ENCODE measurements around the gene SH2B3. TPM values are rescaled to one million over a fixed set of nuclear protein-coding genes. Genes with fewer than 3 reads are reported as not detected.

The SH2B3 gene
- polyA plus RNA-seq, 1 donor from 2014 or later: 3.0 TPM

GRCh38 chr12:111420494-111420893 lies 14.8 kb downstream of the SH2B3 start:
- Histone ChIP-seq H3F3A (ENCODE audit: insufficient read depth, low read length, poor library complexity, severe bottlenecking) (no peaks in the 10 kb centered on the region), H3K27ac (ENCODE audit: low read length) (no peak overlapping the region), H3K36me3 (ENCODE audit: insufficient read depth, low read length) (no peaks in the 10 kb centered on the region), H3K4me3 (ENCODE audit: low read length) (no peak overlapping the region), H3K9ac (ENCODE audit: low read length) (no peak overlapping the region), H3K9me3 (ENCODE audit: low read length) (no peaks in the 10 kb centered on the region), H3K79me2 (replicated peaks; ENCODE audit: insufficient read depth, low read length) (no peaks in the 10 kb centered on the region), H4K20me1 (ENCODE audit: insufficient read depth) (no peaks in the 10 kb centered on the region), H3K9me2 (ENCODE audit: insufficient read depth, low read length) (no peaks in the 10 kb centered on the region), H3K4me2 (ENCODE audit: low read length) (no peak overlapping the region), H3K27me3 (ENCODE audit: insufficient read depth, low read depth, low read length) (no peaks in the 10 kb centered on the region), H2AFZ (ENCODE audit: low read depth, low read length) (no peak overlapping the region)
- no peak for TF ChIP-seq MXI1 (conservative IDR thresholded peaks at IDR 0.05; ENCODE audit: poor library complexity, severe bottlenecking)
- TF ChIP-seq REST (IDR thresholded peaks at IDR 0.05; ENCODE audit: borderline replicate concordance): no peak

GRCh38 chr12:111424189-111424792 lies 18.6 kb downstream of the SH2B3 start:
- Histone ChIP-seq H3K36me3 (ENCODE audit: insufficient read depth, low read length) (no peaks in the 10 kb centered on the region), H3K4me2 (ENCODE audit: low read length) (no peak overlapping the region), H2AFZ (ENCODE audit: low read depth, low read length) (no peak overlapping the region), H3K9me3 (ENCODE audit: low read length) (no peaks in the 10 kb centered on the region), H3K9ac (ENCODE audit: low read length) (no peak overlapping the region), H3F3A (ENCODE audit: insufficient read depth, low read length, poor library complexity, severe bottlenecking) (no peaks in the 10 kb centered on the region), H3K4me3 (ENCODE audit: low read length) (no peak overlapping the region), H3K9me2 (ENCODE audit: insufficient read depth, low read length) (no peaks in the 10 kb centered on the region), H3K27me3 (ENCODE audit: insufficient read depth, low read depth, low read length) (no peaks in the 10 kb centered on the region), H3K79me2 (replicated peaks; ENCODE audit: insufficient read depth, low read length) (no peaks in the 10 kb centered on the region), H4K20me1 (ENCODE audit: insufficient read depth) (no peaks in the 10 kb centered on the region), H3K27ac (ENCODE audit: low read length) (no peak overlapping the region)
- TF ChIP-seq MXI1 (conservative IDR thresholded peaks at IDR 0.05; ENCODE audit: poor library complexity, severe bottlenecking) (no peak), REST (IDR thresholded peaks at IDR 0.05; ENCODE audit: borderline replicate concordance) (no peak), RAD21 (conservative IDR thresholded peaks at IDR 0.05) (no peak), POLR2AphosphoS5 (IDR thresholded peaks at IDR 0.05) (no peak), TAF1 (IDR thresholded peaks at IDR 0.05; ENCODE audit: low read depth) (no peak), EP300 (conservative IDR thresholded peaks at IDR 0.05; ENCODE audit: poor library complexity, severe bottlenecking) (no peak), SMC3 (conservative IDR thresholded peaks at IDR 0.05; ENCODE audit: poor library complexity) (no peak), EZH2 (IDR thresholded peaks at IDR 0.05; ENCODE audit: borderline replicate concordance, insufficient read depth, low read length, poor library complexity, severe bottlenecking) (no peak)
- TF ChIP-seq, protein P1, sequence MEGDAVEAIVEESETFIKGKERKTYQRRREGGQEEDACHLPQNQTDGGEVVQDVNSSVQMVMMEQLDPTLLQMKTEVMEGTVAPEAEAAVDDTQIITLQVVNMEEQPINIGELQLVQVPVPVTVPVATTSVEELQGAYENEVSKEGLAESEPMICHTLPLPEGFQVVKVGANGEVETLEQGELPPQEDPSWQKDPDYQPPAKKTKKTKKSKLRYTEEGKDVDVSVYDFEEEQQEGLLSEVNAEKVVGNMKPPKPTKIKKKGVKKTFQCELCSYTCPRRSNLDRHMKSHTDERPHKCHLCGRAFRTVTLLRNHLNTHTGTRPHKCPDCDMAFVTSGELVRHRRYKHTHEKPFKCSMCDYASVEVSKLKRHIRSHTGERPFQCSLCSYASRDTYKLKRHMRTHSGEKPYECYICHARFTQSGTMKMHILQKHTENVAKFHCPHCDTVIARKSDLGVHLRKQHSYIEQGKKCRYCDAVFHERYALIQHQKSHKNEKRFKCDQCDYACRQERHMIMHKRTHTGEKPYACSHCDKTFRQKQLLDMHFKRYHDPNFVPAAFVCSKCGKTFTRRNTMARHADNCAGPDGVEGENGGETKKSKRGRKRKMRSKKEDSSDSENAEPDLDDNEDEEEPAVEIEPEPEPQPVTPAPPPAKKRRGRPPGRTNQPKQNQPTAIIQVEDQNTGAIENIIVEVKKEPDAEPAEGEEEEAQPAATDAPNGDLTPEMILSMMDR (IDR thresholded peaks at IDR 0.05; ENCODE audit: poor library complexity, severe bottlenecking): no peak

Data from neural cell (in vitro differentiated cells).